Right cardiac atrium (tissue), 5 donors: ENCODE data around the gene SCLY. TPM values are rescaled to one million over a fixed set of nuclear protein-coding genes. Genes with fewer than 3 reads are reported as not detected.

Source experiments
- ATAC-seq, 2 donors: fragments of 200-7000 bp; cut with Tn5 transposase; one replicate each; pipeline versions ENCODE4 v1.8.0 to v1.9.1; 2020; ENCODE audit warnings: moderate library complexity in 2 of 2, mild to moderate bottlenecking in 1 of 2
- DNase-seq, 3 donors: peaks; one replicate each; pipeline ENCODE4 v3.0.0-alpha.2; 2020
- H3K27ac ChIP-seq: one replicate; pipeline ENCODE4 v1.5.1; 2013; ENCODE audit warnings: mild to moderate bottlenecking, low read length, control low read depth, moderate library complexity
- H3K27me3 ChIP-seq: one replicate; pipeline ENCODE4 v1.6.1; 2013; ENCODE audit not compliant: control insufficient read depth, insufficient read depth
- H3K4me1 ChIP-seq: one replicate; pipeline ENCODE4 v1.6.1; 2013; ENCODE audit warnings: low read length; ENCODE audit not compliant: control insufficient read depth, insufficient read depth
- H3K4me3 ChIP-seq: one replicate; pipeline ENCODE4 v1.5.1; 2013; ENCODE audit warnings: low read length, control low read depth
- H3K9me3 ChIP-seq: one replicate; pipeline ENCODE4 v1.6.1; 2013; ENCODE audit warnings: low read length; ENCODE audit not compliant: control insufficient read depth
- WGBS: extraction: QIAGEN DNeasy Blood & Tissue Kit; methylation state at CpG from one replicate; pipeline ENCODE4 v1.1.7; 2013; 5-methylcytosine and 5-hydroxymethylcytosine counted together
- intact Hi-C, 4 donors: fragments of 100-400 bp; cut with DNase I; formaldehyde crosslinking; loops; one replicate each; pipeline versions ENCODE4 v1.11.0 to v1.14.0; 2022 to 2023
- polyA plus RNA-seq: library from polyadenylated mRNA; stranded (reverse); fragments of 200-250 nt; gene quantifications from one replicate; pipeline ENCODE4 v1.2.3, GENCODE V29; 2013
- total RNA-seq, 4 donors: library from RNA; stranded (reverse); fragmentation: NEBNext Ultra II Directional; extraction: Animal tissue kit (Norgen Biotek cat#: 25700); gene quantifications; one replicate each; pipeline ENCODE4 v1.2.1, GENCODE V29; 2021
- donor health status: healthy with polysubstance abuse.
- donor health status: DM: no; HTN: yes; CAD: no.
- donor health status: DM: no; HTN: no; CAD: no.
- donor health status: DM: no; HTN: yes; CAD: no; lungs with severe emphysema.
- donor health status: DM: yes; HTN: yes; CAD: no.

Gene SCLY
- total and polyA plus RNA-seq, 5 donors: 8.2 to 14.2 (median 11.2) TPM

DNA sequence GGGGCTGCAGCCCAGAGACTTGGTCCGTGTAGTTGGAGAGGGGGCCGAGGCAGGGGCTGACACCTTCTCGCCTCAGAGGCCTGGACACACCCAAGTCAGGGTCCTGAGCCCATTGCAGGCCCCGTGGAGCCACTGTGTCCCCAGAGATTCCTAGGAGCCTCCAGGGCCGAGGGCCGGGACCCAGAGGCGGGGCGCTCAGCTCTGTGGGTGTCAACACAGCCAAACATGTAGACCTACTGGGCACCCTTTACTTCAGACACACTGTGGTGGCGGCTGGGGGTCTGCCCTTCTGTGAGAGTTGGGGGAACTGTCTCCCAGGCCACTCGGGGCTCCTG, 38.9 kb downstream of the SCLY start:
- Histone ChIP-seq H3K4me3 (no peak overlapping the region), H3K27me3 (no peaks in the 10 kb centered on the region), H3K27ac (no peak overlapping the region), H3K9me3 (no peaks in the 10 kb centered on the region), H3K4me1 (no peaks in the 10 kb centered on the region)
- DNase-seq (peak in 2 of 3 donors; percentile 15 to 24), ATAC-seq (no peak)
- 90% methylated on average over 10 of the region's 10 CpGs for WGBS
- intact Hi-C loops: no loop called here

GRCh38 chr2:238100049-238100820, 39.4 kb downstream of the SCLY start, which contains the start of gene ESPNL:
Gene ESPNL (plus strand): TSS chr2:238100340. CDS start chr2:238100420, 80 bp downstream.
- WGBS: 84% methylated on average over 38 of the region's 38 CpGs
- no peak within 1 kb of the TSS for H3K4me3 ChIP-seq
- intact Hi-C loops: no loop called here
- H3K9me3 ChIP-seq: no peaks in the 10 kb centered on the region
- H3K4me1 ChIP-seq: no peaks in the 10 kb centered on the region
- no peak within 1 kb of the TSS for H3K27ac ChIP-seq
- ATAC-seq: no peak
- H3K27me3 ChIP-seq: no peaks in the 10 kb centered on the region
- DNase-seq: peak; percentile 13 to 40 (median 29)

DNA sequence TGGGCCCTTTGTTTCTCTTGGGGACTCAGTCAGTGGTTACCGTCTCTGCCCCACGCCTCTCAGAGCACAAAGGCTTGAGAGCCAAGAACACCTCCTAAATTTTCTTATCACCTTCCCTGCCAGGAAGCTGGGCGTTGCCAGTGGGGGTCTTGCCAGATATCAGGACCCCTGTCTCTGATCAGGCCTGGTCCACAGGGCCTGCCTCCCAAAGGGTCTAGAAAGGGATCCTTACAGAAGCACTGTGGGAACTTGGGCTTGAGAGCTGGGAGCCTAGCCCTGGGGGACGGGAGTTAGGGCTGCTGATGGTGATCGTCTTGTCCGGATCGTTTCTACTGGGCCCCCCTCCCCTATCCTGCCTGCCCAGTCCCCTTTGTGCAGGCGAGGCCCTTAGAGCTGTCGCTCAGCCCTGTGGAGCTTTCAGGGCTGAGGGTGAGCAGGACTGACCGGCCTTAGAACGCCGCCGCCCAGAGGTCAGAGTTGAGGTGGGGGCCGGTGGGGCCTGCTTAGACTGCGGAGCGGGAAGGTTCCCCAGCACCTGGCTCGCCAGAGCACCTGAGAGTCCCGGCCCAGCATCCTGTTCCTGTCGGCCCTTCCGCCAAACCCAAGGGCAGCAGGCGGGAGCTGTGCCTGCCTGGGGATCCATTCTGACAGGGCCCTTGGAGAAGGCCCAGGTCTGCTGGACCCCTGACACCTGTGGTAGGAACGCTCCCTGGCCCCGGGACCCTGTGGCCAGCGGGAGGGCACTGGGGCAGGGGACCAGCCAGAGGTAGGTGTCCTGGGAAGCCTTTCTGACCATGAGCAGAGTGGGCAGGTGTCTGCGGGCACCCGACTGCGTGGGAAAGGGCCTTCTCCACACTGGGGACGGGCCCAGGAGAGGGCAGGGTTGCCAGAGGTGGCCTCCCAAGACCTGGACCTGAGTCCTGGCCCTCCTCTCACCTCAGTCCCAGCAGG, 40.3 kb downstream of the SCLY start:
- WGBS: 84% methylated on average over 28 of the region's 28 CpGs
- no peak for ATAC-seq

GRCh38 chr2:238101891-238102841, 41.4 kb downstream of the SCLY start:
- WGBS: 88% methylated on average over 30 of the region's 30 CpGs
- intact Hi-C loops: no loop called here
- Histone ChIP-seq H3K4me1 (no peaks in the 10 kb centered on the region), H3K27ac (no peak overlapping the region), H3K9me3 (no peaks in the 10 kb centered on the region), H3K4me3 (no peak overlapping the region), H3K27me3 (no peaks in the 10 kb centered on the region)
- peak in 2 of 3 donors; percentile 31 to 61 for DNase-seq
- no peak for ATAC-seq

More for the DNA sequence above, 40.3 kb downstream of the SCLY start:
- no peak overlapping the region for H3K4me3 ChIP-seq
- H3K27ac ChIP-seq: no peak overlapping the region
- no peaks in the 10 kb centered on the region for H3K27me3 ChIP-seq
- no peaks in the 10 kb centered on the region for H3K9me3 ChIP-seq
- no peaks in the 10 kb centered on the region for H3K4me1 ChIP-seq
- peak in 2 of 3 donors; percentile 29 to 55 for DNase-seq
- intact Hi-C loops: no loop called here

DNA sequence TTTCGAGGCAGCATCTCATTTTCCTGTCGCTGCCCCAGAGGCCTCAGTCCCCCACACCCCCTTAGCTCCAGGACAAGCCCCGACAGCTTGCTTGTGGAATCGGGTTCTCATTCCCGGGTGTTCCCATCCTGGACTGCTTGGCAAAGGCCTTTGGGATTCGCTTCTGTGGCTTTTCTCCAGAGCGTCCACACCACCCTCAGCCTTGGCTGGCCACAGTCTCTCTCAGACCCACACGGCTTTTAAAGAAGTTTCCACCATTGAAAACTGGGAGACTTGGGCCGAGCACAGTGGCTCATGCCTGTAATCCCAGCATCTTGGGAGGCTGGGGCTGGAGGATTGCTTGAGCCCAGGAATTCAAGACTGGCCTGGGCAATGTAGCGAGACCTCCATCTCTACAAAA, 42.1 kb downstream of the SCLY start:
- 84% methylated on average over 10 of the region's 10 CpGs for WGBS
- intact Hi-C loops: no loop called here

GRCh38 chr2:238103465-238104225, 42.8 kb downstream of the SCLY start:
- no peaks in the 10 kb centered on the region for H3K9me3 ChIP-seq
- 91% methylated on average over 18 of the region's 18 CpGs for WGBS
- no peaks in the 10 kb centered on the region for H3K27me3 ChIP-seq
- intact Hi-C loops: no loop called here
- H3K4me3 ChIP-seq: no peak overlapping the region
- peak in 2 of 3 donors; percentile 20 to 43 for DNase-seq
- no peak overlapping the region for H3K27ac ChIP-seq
- no peaks in the 10 kb centered on the region for H3K4me1 ChIP-seq
- no peak for ATAC-seq

More for the DNA sequence above, 42.1 kb downstream of the SCLY start:
- ATAC-seq (no peak), DNase-seq (peak in 2 of 3 donors; percentile 11 to 31)
- Histone ChIP-seq H3K9me3 (no peaks in the 10 kb centered on the region), H3K4me3 (no peak overlapping the region), H3K27ac (no peak overlapping the region), H3K27me3 (no peaks in the 10 kb centered on the region), H3K4me1 (no peaks in the 10 kb centered on the region)

GRCh38 chr2:238104226-238104690, 43.5 kb downstream of the SCLY start:
- Histone ChIP-seq H3K27ac (no peak overlapping the region), H3K27me3 (no peaks in the 10 kb centered on the region), H3K4me3 (no peak overlapping the region), H3K4me1 (no peaks in the 10 kb centered on the region), H3K9me3 (no peaks in the 10 kb centered on the region)
- DNase-seq (peak in 2 of 3 donors; percentile 32), ATAC-seq (no peak)
- WGBS: 90% methylated on average over 14 of the region's 14 CpGs
- intact Hi-C loops: no loop called here

DNA sequence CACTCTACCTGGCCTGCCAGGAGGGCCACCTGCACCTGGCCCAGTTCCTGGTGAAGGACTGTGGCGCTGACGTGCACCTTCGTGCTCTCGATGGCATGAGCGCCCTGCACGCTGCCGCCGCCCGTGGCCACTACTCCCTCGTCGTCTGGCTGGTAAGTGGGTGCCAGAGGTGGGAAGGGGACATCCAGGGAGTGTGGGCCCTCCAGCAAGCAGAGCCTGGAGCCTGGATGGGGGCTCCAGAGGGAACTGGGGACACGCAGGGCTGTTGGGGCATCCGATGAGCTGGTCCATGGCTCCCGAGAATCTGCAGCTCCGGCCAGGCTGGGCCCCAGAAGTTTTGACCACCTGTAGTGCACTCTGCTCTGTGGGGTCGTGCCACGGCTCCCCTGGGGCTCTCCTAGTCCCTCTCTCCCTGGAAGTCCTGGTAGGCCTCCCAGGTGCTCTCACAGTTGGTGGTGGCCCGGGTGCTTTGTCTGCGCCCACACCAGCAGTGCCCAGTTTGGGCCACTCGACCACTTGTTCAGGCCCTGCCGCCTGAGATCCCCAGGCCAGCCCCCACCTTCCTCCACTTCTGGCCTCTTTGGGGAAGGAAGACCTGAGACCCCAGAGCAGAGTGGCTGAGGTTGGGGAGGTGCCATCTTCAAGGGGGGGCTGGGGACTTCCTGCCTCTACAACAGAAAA, 44.0 kb downstream of the SCLY start:
- no peaks in the 10 kb centered on the region for H3K27me3 ChIP-seq
- intact Hi-C loops: no loop called here
- no peak overlapping the region for H3K27ac ChIP-seq
- WGBS: 93% methylated on average over 21 of the region's 21 CpGs
- ATAC-seq (no peak), DNase-seq (peak in 2 of 3 donors; percentile 26 to 54)
- no peaks in the 10 kb centered on the region for H3K4me1 ChIP-seq
- no peaks in the 10 kb centered on the region for H3K9me3 ChIP-seq
- no peak overlapping the region for H3K4me3 ChIP-seq

GRCh38 chr2:238105506-238106338, 44.9 kb downstream of the SCLY start:
- Histone ChIP-seq H3K9me3 (no peaks in the 10 kb centered on the region), H3K4me1 (no peaks in the 10 kb centered on the region), H3K27ac (no peak overlapping the region), H3K27me3 (no peaks in the 10 kb centered on the region), H3K4me3 (no peak overlapping the region)
- ATAC-seq (no peak), DNase-seq (peak; percentile 11 to 51 (median 37))
- intact Hi-C loops: no loop called here
- WGBS: 83% methylated on average over 28 of the region's 28 CpGs
